GM19193 (cell line): Measurements from ENCODE around the gene MRPL9.

Experiments
- POLR2A ChIP-seq: IDR thresholded peaks from 4 replicates; pipeline ENCODE4 v1.6.1; 2011; ENCODE audit not compliant: insufficient read depth, insufficient read length; ENCODE audit errors: extremely low read depth

The MRPL9 gene

GRCh38 chr1:151720974-151721787, 42.1 kb downstream of the MRPL9 start, which contains the start of gene RIIAD1:
Gene RIIAD1 (plus strand): TSS chr1:151721522. CDS start chr1:151721537, 15 bp downstream.
- no peak for TF ChIP-seq POLR2A

- no peak for TF ChIP-seq POLR2A
Measured at GRCh38 chr1:151720554-151720953, 42.7 kb downstream of the MRPL9 start.

- TF ChIP-seq POLR2A = no peak
Measured at GRCh38 chr1:151720125-151720524, 43.2 kb downstream of the MRPL9 start.

GRCh38 chr1:151718666-151719065, 44.6 kb downstream of the MRPL9 start:
- no peak for TF ChIP-seq POLR2A

GRCh38 chr1:151718011-151718431, 45.3 kb downstream of the MRPL9 start:
- no peak for TF ChIP-seq POLR2A

GRCh38 chr1:151716771-151717631, 46.3 kb downstream of the MRPL9 start, which contains the start of gene CELF3:
Gene CELF3 (minus strand): TSS chr1:151716803. CDS start chr1:151716020, 783 bp downstream.
- no peak for TF ChIP-seq POLR2A

- no peak for TF ChIP-seq POLR2A
Measured at GRCh38 chr1:151716405-151716762, 46.9 kb downstream of the MRPL9 start.

- no peak for TF ChIP-seq POLR2A
Measured at GRCh38 chr1:151715726-151716404, 47.4 kb downstream of the MRPL9 start.

- no peak for TF ChIP-seq POLR2A
Measured at GRCh38 chr1:151714820-151715725, 48.2 kb downstream of the MRPL9 start.

- TF ChIP-seq POLR2A = no peak
Measured at GRCh38 chr1:151713874-151714273, 49.4 kb downstream of the MRPL9 start.

- TF ChIP-seq POLR2A = no peak
Measured at GRCh38 chr1:151713044-151713443, 50.3 kb downstream of the MRPL9 start.

- no peak for TF ChIP-seq POLR2A
Measured at GRCh38 chr1:151711951-151712350, 51.3 kb downstream of the MRPL9 start.

GRCh38 chr1:151711044-151711800, 52.1 kb downstream of the MRPL9 start:
- TF ChIP-seq POLR2A = no peak
